SKM-1 (cell line): Measurements from ENCODE around the gene GSTM4.
A peak's percentile ranks its signal among the peaks of the same experiment; 100 is the strongest.

Experiments
- DNase-seq: peaks from one replicate; lab custom pipeline; 2025; ENCODE audit not compliant: unreplicated experiment; lab: John Stamatoyannopoulos, UW

Gene GSTM4

DNA sequence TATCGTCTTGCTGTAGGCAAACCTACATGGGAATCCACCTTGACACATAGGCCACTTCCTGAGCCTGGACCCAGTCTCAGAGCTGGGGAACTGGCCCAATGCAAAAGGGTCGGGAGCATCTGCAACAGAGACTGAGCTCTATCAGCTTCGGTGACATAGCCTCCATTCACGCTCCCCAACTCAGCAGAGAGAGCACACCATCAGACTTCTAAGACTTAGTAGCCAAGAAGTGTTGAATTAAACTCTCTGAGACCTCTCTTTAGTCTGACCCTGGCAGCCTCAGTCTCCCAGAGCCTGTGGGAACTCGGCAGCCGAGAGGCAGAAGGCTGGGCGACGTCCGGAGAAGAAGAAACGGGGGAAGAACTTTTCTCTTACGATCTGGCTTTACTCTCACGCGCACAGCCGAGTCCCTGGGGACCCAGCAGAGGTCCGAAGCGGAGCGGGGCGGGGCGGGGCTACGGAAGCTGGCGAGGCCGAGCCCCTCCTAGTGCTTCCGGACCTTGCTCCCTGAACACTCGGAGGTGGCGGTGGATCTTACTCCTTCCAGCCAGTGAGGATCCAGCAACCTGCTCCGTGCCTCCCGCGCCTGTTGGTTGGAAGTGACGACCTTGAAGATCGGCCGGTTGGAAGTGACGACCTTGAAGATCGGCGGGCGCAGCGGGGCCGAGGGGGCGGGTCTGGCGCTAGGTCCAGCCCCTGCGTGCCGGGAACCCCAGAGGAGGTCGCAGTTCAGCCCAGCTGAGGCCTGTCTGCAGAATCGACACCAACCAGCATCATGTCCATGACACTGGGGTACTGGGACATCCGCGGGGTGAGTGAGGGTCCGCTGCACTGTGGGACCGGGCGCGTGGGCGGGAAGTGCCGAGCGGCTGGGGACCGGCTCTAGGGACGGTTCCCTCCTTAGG lies at the start of gene GSTM4:
Gene GSTM4 (plus strand): TSS at position 485 of the 905 bp plus-strand sequence. CDS start 291 bp downstream, at position 776.
- DNase-seq, result peak; percentile 44

- DNase-seq, result no peak
Observed at GRCh38 chr1:109609881-109610280, 46.0 kb upstream of the GSTM4 start.

DNA sequence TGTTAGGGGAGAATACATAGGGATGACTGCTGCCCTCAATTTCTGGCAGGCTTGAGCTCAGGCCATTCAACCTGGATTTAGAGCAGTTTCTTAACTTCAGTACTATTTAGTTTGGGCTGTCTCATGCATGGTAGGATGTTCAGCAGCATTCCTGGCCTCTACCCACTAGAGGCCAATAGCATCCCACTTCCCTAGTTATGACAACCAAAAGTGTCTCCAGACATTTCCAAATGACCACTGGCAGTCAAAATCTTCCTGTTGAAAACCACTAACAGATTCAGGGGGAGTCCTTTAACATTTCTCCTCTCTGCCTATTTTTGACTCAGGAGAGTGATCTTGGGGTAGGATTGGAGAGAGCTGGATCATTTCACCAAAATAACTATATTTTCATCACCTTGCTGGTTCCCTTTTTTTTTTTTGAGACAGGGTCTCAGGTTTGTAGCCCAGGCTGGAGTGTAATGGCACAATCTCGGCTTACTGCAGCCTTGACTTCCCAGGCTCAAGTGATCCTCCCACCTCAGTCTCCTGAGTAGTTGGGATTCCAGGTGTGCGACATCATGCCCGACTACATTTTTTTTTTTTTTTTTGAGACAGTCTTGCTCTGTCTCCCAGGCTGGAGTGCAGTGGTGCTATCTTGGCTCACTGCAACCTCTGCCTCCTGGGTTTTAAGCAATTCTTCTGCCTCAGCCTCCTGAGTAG lies 45.1 kb upstream of the GSTM4 start:
- DNase-seq, result no peak

GRCh38 chr1:109611308-109611990 lies 44.5 kb upstream of the GSTM4 start:
- DNase-seq, result no peak

- DNase-seq, result no peak
Observed at GRCh38 chr1:109613361-109614147, 42.3 kb upstream of the GSTM4 start.

GRCh38 chr1:109615879-109616278 lies 40.0 kb upstream of the GSTM4 start:
- peak; percentile 97 for DNase-seq

- DNase-seq, result no peak
Observed at GRCh38 chr1:109616391-109616790, 39.5 kb upstream of the GSTM4 start.

GRCh38 chr1:109617291-109617801 lies 38.6 kb upstream of the GSTM4 start:
- no peak for DNase-seq

DNA sequence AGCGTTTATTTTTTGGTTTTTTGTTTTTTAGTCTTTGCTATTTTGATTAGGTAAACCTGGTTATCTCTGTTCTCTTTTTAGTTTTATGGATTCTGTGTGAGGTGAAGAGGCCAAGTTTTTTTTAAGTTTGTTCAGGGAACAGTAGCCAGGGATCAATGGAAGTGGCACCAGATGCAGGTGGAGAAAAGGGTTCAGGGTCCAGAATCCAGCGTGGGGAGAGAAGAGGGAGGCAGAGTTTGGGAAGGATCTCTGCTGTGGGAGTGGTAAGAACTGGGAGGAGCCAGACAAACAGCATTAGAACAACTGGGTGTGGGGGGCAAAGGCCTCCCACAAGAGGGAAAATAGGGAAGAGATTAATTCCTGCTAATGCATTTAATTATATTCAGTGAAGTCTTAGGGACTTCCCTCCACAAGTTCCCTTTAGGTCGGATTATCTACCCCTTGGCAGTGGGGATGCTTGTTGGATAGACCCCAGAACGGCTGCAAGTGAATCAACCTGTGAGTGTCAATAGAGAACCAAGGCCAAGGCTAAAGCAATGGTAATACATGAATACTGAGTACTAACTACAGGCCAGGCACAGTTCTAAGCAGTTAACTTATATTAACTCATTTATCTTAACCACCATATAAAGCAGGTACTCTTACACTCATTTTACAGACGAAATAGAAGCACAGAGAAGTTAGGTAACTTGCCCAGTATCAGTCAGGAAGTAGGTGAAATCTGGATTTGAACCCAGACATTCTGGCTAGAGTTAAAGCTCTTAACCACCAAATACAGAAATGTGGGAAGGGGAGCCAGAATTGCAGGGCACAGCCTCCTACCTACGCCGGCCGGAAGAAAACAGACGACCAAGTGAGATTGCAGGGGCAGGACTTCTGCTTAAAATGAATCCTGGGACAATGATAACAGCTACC lies 37.0 kb upstream of the GSTM4 start:
- DNase-seq, result no peak

DNA sequence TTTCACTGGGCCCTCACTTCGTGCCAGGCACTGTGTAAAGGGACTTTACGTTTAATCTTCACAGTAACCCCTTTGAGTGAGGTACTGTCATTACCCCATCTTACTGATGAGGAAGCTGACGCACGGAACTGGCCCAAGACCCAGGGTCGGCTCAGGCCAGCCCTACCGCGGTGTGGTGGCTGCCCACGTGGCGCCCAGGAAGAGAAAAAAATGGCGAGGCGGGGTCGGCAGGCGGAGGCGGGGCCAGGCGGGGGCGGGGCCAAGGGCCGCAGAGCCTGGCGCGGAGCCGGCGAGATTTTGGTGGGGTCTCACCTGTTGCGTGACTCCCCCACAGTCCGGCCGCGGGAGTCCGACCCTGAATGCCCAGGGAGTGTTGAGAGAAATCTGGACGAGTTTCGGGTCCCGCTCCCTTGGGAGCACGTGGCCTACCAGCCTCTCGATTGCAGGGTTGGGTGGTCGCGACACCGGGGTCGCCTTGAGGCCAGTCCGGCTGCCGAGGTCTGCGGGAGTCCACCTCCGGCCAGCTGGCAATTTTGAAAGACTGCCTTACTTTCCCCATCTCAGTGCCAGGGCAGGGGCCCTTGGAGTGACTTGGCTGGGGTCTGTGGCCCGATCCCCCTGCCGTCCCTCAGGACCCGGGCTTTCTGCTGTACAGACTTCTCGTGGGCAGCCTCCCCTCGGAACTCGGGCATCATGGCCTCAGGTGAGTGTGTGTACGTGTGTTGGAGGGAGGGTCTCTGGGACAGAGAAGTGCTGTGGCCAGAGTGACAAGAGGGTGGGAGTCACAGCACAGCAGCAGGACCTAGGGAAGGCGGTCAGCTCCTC lies 36.1 kb upstream of the GSTM4 start, which contains the start of the genes AMPD2 and GNAT2:
Gene AMPD2 (plus strand): TSS at position 262 of the 825 bp plus-strand sequence. CDS start 1,339 bp downstream, outside the sequence.
Gene GNAT2 (minus strand): TSS at position 41 of the 825 bp plus-strand sequence. CDS start 6,746 bp downstream, outside the sequence.
- peak; percentile 74 for DNase-seq

DNA sequence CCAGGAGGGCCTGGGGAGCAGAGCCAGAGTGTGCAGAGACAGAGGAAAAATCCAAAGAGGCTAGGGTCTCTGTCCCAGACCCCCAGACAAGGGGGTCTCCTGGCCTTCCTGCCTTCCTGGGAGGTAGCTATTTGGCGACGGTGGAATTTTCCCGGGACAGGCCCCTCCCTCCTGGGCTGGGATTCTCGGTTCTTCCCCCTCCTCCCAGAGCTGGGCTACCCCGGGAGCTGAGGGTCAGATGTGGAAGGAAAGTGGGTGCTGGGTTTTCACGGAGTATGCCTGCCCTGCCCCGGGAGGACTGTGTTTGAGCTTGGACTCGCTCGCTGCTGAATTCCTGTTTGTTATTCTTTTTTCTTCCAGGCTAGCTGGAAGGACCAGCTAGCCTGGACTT lies 35.5 kb upstream of the GSTM4 start:
- no peak for DNase-seq

DNA sequence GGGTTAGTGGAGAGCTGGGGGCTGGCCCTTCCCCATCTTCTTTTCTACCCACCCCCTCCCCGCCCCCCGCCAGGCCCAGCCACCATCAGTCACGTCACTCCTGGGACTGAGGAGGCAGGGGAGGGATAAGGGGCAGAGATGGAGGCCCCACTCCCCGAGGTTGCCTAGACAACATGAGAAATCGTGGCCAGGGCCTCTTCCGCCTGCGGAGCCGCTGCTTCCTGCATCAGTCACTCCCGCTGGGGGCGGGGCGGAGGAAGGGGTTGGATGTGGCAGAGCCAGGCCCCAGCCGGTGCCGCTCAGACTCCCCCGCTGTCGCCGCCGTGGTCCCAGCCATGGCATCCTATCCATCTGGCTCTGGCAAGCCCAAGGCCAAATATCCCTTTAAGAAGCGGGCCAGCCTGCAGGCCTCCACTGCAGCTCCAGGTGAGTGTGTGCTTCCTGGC lies 35.0 kb upstream of the GSTM4 start:
- DNase-seq, result peak; percentile 94

DNA sequence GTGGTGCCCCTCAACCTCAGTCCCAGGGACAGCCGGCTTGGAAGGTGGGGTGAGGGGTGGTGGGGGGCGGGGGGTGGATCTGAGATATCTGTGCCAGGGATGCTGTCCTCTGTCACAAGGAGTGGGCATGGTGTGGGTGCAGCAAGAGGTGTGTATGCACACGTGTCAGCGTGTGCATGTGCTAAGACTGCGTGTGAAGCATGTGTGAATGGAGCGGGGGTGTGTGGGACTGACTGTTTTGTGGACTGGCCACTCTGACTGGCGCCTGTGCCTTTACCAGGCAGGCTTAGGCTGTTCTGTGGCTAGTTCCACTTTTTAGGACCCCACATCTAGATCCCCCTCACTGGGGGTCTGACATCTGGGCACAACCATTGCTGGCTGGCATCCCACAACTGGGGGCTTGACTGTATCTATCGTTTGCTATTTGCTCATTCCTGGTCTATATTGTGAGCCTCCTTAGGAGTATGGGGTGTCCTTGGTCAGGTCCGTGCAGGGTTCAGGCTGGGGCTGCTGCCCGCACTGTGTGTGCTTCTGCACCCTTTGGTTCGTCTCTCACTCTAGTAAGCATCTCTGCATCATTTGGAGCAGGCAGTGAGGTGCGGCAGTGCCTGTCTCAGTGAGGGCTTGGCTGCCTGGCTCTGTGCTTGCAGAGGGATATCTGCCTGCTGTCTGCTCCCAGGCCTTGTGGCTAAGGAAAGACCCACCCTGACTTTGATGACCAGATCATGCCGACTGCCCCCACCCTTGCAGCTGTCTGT lies 34.3 kb upstream of the GSTM4 start:
- DNase-seq, result no peak

GRCh38 chr1:109622137-109622892 lies 33.6 kb upstream of the GSTM4 start:
- DNase-seq, result no peak

- DNase-seq, result no peak
Observed at GRCh38 chr1:109622895-109623294, 33.0 kb upstream of the GSTM4 start.

DNA sequence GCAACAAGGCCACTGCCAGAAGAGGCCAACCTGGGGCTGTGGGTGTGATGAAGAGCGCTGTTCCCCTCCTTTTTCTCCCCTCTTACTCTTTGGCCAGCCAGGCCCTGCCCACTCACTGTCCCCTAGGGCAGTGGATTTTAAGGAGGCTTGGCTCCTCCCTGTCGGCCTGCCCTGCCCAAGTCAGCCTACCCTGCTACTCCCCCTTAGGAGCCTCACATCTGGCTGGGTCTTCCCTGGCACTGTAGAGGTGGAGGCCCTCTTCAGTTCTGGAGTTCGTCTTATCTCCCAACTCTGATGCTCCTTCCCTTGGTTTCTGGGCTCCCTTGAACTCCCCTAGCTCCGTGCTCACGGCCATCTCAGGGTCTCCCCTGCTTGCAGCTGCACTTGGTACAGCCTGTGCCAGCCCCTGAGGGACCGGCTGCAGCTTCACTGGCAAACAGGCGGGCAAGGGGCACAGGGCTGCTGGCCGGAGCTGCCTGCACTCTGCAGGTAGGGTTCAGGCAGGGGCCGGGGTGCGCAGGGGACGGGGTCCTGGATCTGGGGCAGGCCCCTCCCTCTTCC lies 32.2 kb upstream of the GSTM4 start:
- DNase-seq, result no peak
